ENCODE results near the gene PRELP. TPM values are rescaled to one million over a fixed set of nuclear protein-coding genes. Genes with fewer than 3 reads are reported as not detected.

The PRELP gene
- 3.9 TPM for polyA plus RNA-seq (2013, experiment 1 of 2)
- 4.0 TPM for polyA plus RNA-seq (2013, experiment 2 of 2)

GRCh38 chr1:203475012-203475981, at the start of gene PRELP:
PRELP (plus strand) TSS chr1:203475806; CDS start chr1:203483185, 7,379 bp downstream.
- Histone ChIP-seq H3K27ac (replicated peaks; ENCODE audit: low read length) (peak within 1 kb of the TSS; percentile 48), H3K9me3 (replicated peaks in 1 of 2; ENCODE audit: control insufficient read depth in 2 of 2, insufficient read depth in 1 of 2, low read depth in 1 of 2, low read length in 2 of 2) (no peaks in the 10 kb centered on the region), H2BK120ac (ENCODE audit: low read depth, low read length) (no peak within 1 kb of the TSS), H3K4me2 (ENCODE audit: insufficient read depth, low read length, poor library complexity, severe bottlenecking) (peak within 1 kb of the TSS; percentile 27), H3K9ac (ENCODE audit: low read depth, low read length, poor library complexity) (peak within 1 kb of the TSS; percentile 4), H3K4me3 (ENCODE audit: low read length in 2 of 2) (no peak within 1 kb of the TSS), H3K27me3 (ENCODE audit: control insufficient read depth in 3 of 3, insufficient read depth in 3 of 3, low read depth in 1 of 3, low read length in 3 of 3) (peaks cover 0 to 45% (median 0%) of the 10 kb centered on the region in 3 experiments), H2BK5ac (ENCODE audit: low read length) (no peak within 1 kb of the TSS), H3K23ac (ENCODE audit: low read depth, low read length, poor library complexity) (no peak within 1 kb of the TSS), H4K8ac (ENCODE audit: low read depth, low read length) (no peak within 1 kb of the TSS), H2AFZ (ENCODE audit: low read length) (peak within 1 kb of the TSS; percentile 70), H3K4ac (ENCODE audit: low read length) (no peak within 1 kb of the TSS), H3K79me1 (ENCODE audit: low read depth, low read length) (no peaks in the 10 kb centered on the region), H3K4me1 (ENCODE audit: control insufficient read depth in 2 of 2, insufficient read depth in 1 of 2, low read depth in 1 of 2, low read length in 2 of 2) (peaks cover 6 to 19% of the 10 kb centered on the region in 2 donors), H4K91ac (ENCODE audit: low read depth, low read length, poor library complexity) (no peak within 1 kb of the TSS), H3K14ac (ENCODE audit: low read length) (no peak within 1 kb of the TSS), H3K36me3 (replicated peaks in 1 of 2; ENCODE audit: control insufficient read depth in 2 of 2, insufficient read depth in 2 of 2, low read length in 2 of 2) (no peaks in the 10 kb centered on the region), H3K18ac (ENCODE audit: low read length) (peak within 1 kb of the TSS; percentile 39), H2BK15ac (ENCODE audit: low read length) (no peak within 1 kb of the TSS), H2BK12ac (ENCODE audit: low read length) (no peak within 1 kb of the TSS), H2AK5ac (ENCODE audit: low read depth, low read length) (no peak within 1 kb of the TSS)
- no CpG with 5 or more reads among the region's 8 CpGs for WGBS, 2 donors (ENCODE audit: extremely low coverage in 2 of 2, insufficient read length in 2 of 2, insufficient replicate concordance in 1 of 2)
- no peak for DNase-seq (ENCODE audit: low spot score)

- no peak overlapping the region for H3K4ac ChIP-seq (ENCODE audit: low read length)
- no peak for DNase-seq (ENCODE audit: low spot score)
- H3K9ac ChIP-seq (ENCODE audit: low read depth, low read length, poor library complexity): no peak overlapping the region
- H4K8ac ChIP-seq (ENCODE audit: low read depth, low read length): no peak overlapping the region
- peaks cover 0 to 17% (median 0%) of the 10 kb centered on the region in 3 experiments for H3K27me3 ChIP-seq (ENCODE audit: control insufficient read depth in 3 of 3, insufficient read depth in 3 of 3, low read depth in 1 of 3, low read length in 3 of 3)
- H3K36me3 ChIP-seq (replicated peaks in 1 of 2; ENCODE audit: control insufficient read depth in 2 of 2, insufficient read depth in 2 of 2, low read length in 2 of 2): no peaks in the 10 kb centered on the region
- H3K27ac ChIP-seq (replicated peaks; ENCODE audit: low read length): no peak overlapping the region
- H4K91ac ChIP-seq (ENCODE audit: low read depth, low read length, poor library complexity): no peak overlapping the region
- peak overlapping the region; percentile 59 for H3K18ac ChIP-seq (ENCODE audit: low read length)
- H2BK5ac ChIP-seq (ENCODE audit: low read length): no peak overlapping the region
- no peak overlapping the region for H2BK120ac ChIP-seq (ENCODE audit: low read depth, low read length)
- no peak overlapping the region for H3K14ac ChIP-seq (ENCODE audit: low read length)
- H3K4me3 ChIP-seq (ENCODE audit: low read length in 2 of 2): no peak overlapping the region
- no peak overlapping the region for H3K4me2 ChIP-seq (ENCODE audit: insufficient read depth, low read length, poor library complexity, severe bottlenecking)
- no peaks in the 10 kb centered on the region for H3K9me3 ChIP-seq (replicated peaks in 1 of 2; ENCODE audit: control insufficient read depth in 2 of 2, insufficient read depth in 1 of 2, low read depth in 1 of 2, low read length in 2 of 2)
- WGBS, 2 donors (ENCODE audit: extremely low coverage in 2 of 2, insufficient read length in 2 of 2, insufficient replicate concordance in 1 of 2): no CpG with 5 or more reads among the region's 5 CpGs
- no peak overlapping the region for H2BK15ac ChIP-seq (ENCODE audit: low read length)
- H3K79me1 ChIP-seq (ENCODE audit: low read depth, low read length): no peaks in the 10 kb centered on the region
- no peak overlapping the region for H2AFZ ChIP-seq (ENCODE audit: low read length)
- H2BK12ac ChIP-seq (ENCODE audit: low read length): no peak overlapping the region
- H3K4me1 ChIP-seq (ENCODE audit: control insufficient read depth in 2 of 2, insufficient read depth in 1 of 2, low read depth in 1 of 2, low read length in 2 of 2): peaks cover 2 to 9% of the 10 kb centered on the region in 2 donors
- no peak overlapping the region for H3K23ac ChIP-seq (ENCODE audit: low read depth, low read length, poor library complexity)
- H2AK5ac ChIP-seq (ENCODE audit: low read depth, low read length): peak overlapping the region; percentile 79
Measured at GRCh38 chr1:203426366-203426765, 49.2 kb upstream of the PRELP start.

- Histone ChIP-seq H3K18ac (ENCODE audit: low read length) (no peak overlapping the region), H3K27ac (replicated peaks; ENCODE audit: low read length) (no peak overlapping the region), H2AFZ (ENCODE audit: low read length) (no peak overlapping the region), H3K9ac (ENCODE audit: low read depth, low read length, poor library complexity) (no peak overlapping the region), H3K4me3 (ENCODE audit: low read length in 2 of 2) (no peak overlapping the region), H3K4me1 (ENCODE audit: control insufficient read depth in 2 of 2, insufficient read depth in 1 of 2, low read depth in 1 of 2, low read length in 2 of 2) (peaks cover 2 to 9% of the 10 kb centered on the region in 2 donors), H4K8ac (ENCODE audit: low read depth, low read length) (no peak overlapping the region), H2BK12ac (ENCODE audit: low read length) (no peak overlapping the region), H3K79me1 (ENCODE audit: low read depth, low read length) (no peaks in the 10 kb centered on the region), H3K23ac (ENCODE audit: low read depth, low read length, poor library complexity) (no peak overlapping the region), H3K27me3 (ENCODE audit: control insufficient read depth in 3 of 3, insufficient read depth in 3 of 3, low read depth in 1 of 3, low read length in 3 of 3) (peaks cover 0 to 17% (median 0%) of the 10 kb centered on the region in 3 experiments), H3K9me3 (replicated peaks in 1 of 2; ENCODE audit: control insufficient read depth in 2 of 2, insufficient read depth in 1 of 2, low read depth in 1 of 2, low read length in 2 of 2) (no peaks in the 10 kb centered on the region), H2BK15ac (ENCODE audit: low read length) (no peak overlapping the region), H2AK5ac (ENCODE audit: low read depth, low read length) (no peak overlapping the region), H2BK120ac (ENCODE audit: low read depth, low read length) (no peak overlapping the region), H3K14ac (ENCODE audit: low read length) (no peak overlapping the region), H3K36me3 (replicated peaks in 1 of 2; ENCODE audit: control insufficient read depth in 2 of 2, insufficient read depth in 2 of 2, low read length in 2 of 2) (no peaks in the 10 kb centered on the region), H3K4ac (ENCODE audit: low read length) (no peak overlapping the region), H3K4me2 (ENCODE audit: insufficient read depth, low read length, poor library complexity, severe bottlenecking) (no peak overlapping the region), H4K91ac (ENCODE audit: low read depth, low read length, poor library complexity) (no peak overlapping the region), H2BK5ac (ENCODE audit: low read length) (no peak overlapping the region)
- no CpG with 5 or more reads among the region's 2 CpGs for WGBS, 2 donors (ENCODE audit: extremely low coverage in 2 of 2, insufficient read length in 2 of 2, insufficient replicate concordance in 1 of 2)
- DNase-seq (ENCODE audit: low spot score): no peak
Measured at GRCh38 chr1:203426870-203427269, 48.7 kb upstream of the PRELP start.

- H2AK5ac ChIP-seq (ENCODE audit: low read depth, low read length): no peak overlapping the region
- H3K9ac ChIP-seq (ENCODE audit: low read depth, low read length, poor library complexity): no peak overlapping the region
- H3K18ac ChIP-seq (ENCODE audit: low read length): no peak overlapping the region
- H3K27me3 ChIP-seq (ENCODE audit: control insufficient read depth in 3 of 3, insufficient read depth in 3 of 3, low read depth in 1 of 3, low read length in 3 of 3): peaks cover 0 to 17% (median 0%) of the 10 kb centered on the region in 3 experiments
- no peak overlapping the region for H3K27ac ChIP-seq (replicated peaks; ENCODE audit: low read length)
- no peak overlapping the region for H3K4ac ChIP-seq (ENCODE audit: low read length)
- no peak overlapping the region for H2BK15ac ChIP-seq (ENCODE audit: low read length)
- H3K4me2 ChIP-seq (ENCODE audit: insufficient read depth, low read length, poor library complexity, severe bottlenecking): no peak overlapping the region
- no peaks in the 10 kb centered on the region for H3K36me3 ChIP-seq (replicated peaks in 1 of 2; ENCODE audit: control insufficient read depth in 2 of 2, insufficient read depth in 2 of 2, low read length in 2 of 2)
- H3K14ac ChIP-seq (ENCODE audit: low read length): no peak overlapping the region
- no peak overlapping the region for H3K23ac ChIP-seq (ENCODE audit: low read depth, low read length, poor library complexity)
- H4K91ac ChIP-seq (ENCODE audit: low read depth, low read length, poor library complexity): no peak overlapping the region
- no peak overlapping the region for H2BK5ac ChIP-seq (ENCODE audit: low read length)
- no peak overlapping the region for H3K4me3 ChIP-seq (ENCODE audit: low read length in 2 of 2)
- no peak overlapping the region for H2BK12ac ChIP-seq (ENCODE audit: low read length)
- DNase-seq (ENCODE audit: low spot score): no peak
- no peaks in the 10 kb centered on the region for H3K79me1 ChIP-seq (ENCODE audit: low read depth, low read length)
- H2BK120ac ChIP-seq (ENCODE audit: low read depth, low read length): no peak overlapping the region
- WGBS, 2 donors (ENCODE audit: extremely low coverage in 2 of 2, insufficient read length in 2 of 2, insufficient replicate concordance in 1 of 2): no CpG with 5 or more reads among the region's 4 CpGs
- no peaks in the 10 kb centered on the region for H3K9me3 ChIP-seq (replicated peaks in 1 of 2; ENCODE audit: control insufficient read depth in 2 of 2, insufficient read depth in 1 of 2, low read depth in 1 of 2, low read length in 2 of 2)
- no peak overlapping the region for H2AFZ ChIP-seq (ENCODE audit: low read length)
- peaks cover 2 to 9% of the 10 kb centered on the region in 2 donors for H3K4me1 ChIP-seq (ENCODE audit: control insufficient read depth in 2 of 2, insufficient read depth in 1 of 2, low read depth in 1 of 2, low read length in 2 of 2)
- H4K8ac ChIP-seq (ENCODE audit: low read depth, low read length): no peak overlapping the region
Measured at GRCh38 chr1:203427451-203427850, 48.2 kb upstream of the PRELP start.

Data from neuronal stem cell (in vitro differentiated cells).